GM06990 (cell line): ENCODE results near the gene IL27RA.
"Not testable (repeated sequence)": the region's sequence is repeated elsewhere in the genome, so short reads cannot be mapped to it uniquely, and the experiment has no call there.

Experiments used
- DNase-seq: peaks from one replicate; pipeline ENCODE4 v3.0.0-alpha.2; 2011; ENCODE audit not compliant: insufficient read length; ENCODE audit errors: extremely low read depth
- H3K27me3 ChIP-seq: replicated peaks from 2 replicates; pipeline ENCODE4 v1.6.0; 2011; ENCODE audit warnings: low read length; ENCODE audit not compliant: control insufficient read depth, insufficient read depth
- H3K36me3 ChIP-seq: 2 replicates; pipeline ENCODE4 v1.5.1; 2011; ENCODE audit warnings: low read length; ENCODE audit not compliant: control insufficient read depth, insufficient read depth
- H3K4me3 ChIP-seq: replicated peaks from 2 replicates; pipeline ENCODE4 v1.5.1; 2011; ENCODE audit warnings: low read depth, mild to moderate bottlenecking, control low read depth, low read length
- CTCF ChIP-seq: IDR thresholded peaks from 2 replicates; pipeline ENCODE4 v1.5.1; 2011; ENCODE audit warnings: low read length, control low read depth, mild to moderate bottlenecking, inconsistent platforms; ENCODE audit not compliant: insufficient read depth, poor library complexity, severe bottlenecking

Gene IL27RA

DNA sequence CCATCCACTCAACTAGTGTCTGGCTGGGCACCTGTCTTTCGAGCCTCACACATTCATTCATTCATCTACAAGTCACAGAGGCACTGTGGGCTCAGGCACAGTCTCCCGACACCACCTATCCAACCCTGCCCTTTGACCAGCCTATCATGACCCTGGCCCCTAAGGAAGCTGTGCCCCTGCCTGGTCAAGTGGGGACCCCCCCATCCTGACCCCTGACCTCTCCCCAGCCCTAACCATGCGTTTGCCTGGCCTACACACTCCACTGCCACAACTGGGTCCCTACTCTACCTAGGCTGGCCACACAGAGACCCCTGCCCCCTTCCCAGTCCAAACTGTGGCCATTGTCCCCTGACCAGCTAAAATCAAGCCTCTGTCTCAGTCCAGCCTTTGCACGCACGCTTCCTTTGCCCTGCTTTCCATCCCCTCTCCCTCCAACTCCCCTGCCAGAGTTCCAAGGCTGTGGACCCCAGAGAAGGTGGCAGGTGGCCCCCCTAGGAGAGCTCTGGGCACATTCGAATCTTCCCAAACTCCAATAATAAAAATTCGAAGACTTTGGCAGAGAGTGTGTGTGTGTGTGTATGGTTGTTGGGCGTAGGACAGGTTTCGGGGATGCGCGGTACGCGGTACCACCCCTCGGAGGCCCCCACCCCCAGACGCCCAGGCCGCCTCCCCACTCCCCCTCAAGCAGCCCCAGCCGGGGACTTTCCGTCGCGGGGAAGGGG, 404 bp upstream of the IL27RA start:
- Histone ChIP-seq H3K36me3 (no peaks in the 10 kb centered on the region; the same call in 1 of the 2 replicates), H3K27me3 (no peaks in the 10 kb centered on the region), H3K4me3 (peak overlapping the region; percentile 83)
- no peak for TF ChIP-seq CTCF
- DNase-seq = no peak

GRCh38 chr19:14033946-14034345, 2.4 kb downstream of the IL27RA start:
- no peak overlapping the region for H3K4me3 ChIP-seq
- no peak for TF ChIP-seq CTCF
- H3K27me3 ChIP-seq = no peaks in the 10 kb centered on the region
- H3K36me3 ChIP-seq = no peaks in the 10 kb centered on the region; the same call in 1 of the 2 replicates
- DNase-seq = no peak

DNA sequence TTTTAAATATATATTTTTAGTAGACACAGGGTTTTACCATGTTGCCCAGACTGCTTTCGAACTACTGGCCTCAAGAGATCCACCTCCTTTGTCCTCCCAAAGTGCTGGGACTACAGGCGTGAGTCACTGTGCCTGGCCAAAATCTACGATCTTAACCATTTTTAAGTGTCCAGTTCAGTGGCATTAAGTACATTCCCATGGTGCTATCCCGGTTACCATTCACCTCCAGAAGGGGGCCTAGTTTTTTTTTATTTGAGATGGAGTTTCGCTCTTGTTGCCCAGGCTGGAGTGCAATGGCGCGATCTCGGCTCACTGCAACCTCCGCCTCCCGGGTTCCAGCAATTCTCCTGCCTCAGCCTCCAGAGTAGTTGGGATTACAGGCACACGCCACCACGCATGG, 3.6 kb downstream of the IL27RA start:
- not testable (repeated sequence) for H3K4me3 ChIP-seq, DNase-seq, H3K27me3 ChIP-seq, H3K36me3 ChIP-seq

- Histone ChIP-seq H3K4me3 (no peak overlapping the region), H3K27me3 (no peaks in the 10 kb centered on the region), H3K36me3 (no peaks in the 10 kb centered on the region; the same call in none of the 2 replicates)
- no peak for TF ChIP-seq CTCF
- DNase-seq = no peak
Observed at GRCh38 chr19:14035706-14036105, 4.1 kb downstream of the IL27RA start.

DNA sequence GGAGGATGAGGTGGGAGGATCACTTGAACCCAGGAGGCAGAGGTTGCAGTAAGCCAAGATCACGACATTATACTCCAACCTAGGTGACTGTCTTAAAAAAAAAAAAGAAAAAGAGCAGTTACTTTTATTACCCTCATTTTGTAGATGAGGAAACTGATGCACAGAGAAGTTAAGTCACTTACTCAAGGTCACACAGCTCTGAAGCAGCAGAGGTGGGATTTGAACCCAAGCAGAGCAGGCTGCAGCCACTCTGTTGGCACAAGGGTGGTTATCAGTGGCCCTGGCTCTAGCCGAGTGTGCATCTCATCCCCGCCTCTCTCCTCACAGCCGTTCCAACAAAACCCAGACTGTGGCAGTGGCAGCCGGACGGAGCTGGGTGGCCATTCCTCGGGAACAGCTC, 7.6 kb downstream of the IL27RA start:
- Histone ChIP-seq H3K36me3 (peaks cover 4% of the 10 kb centered on the region), H3K4me3 (no peak overlapping the region), H3K27me3 (no peaks in the 10 kb centered on the region)
- DNase-seq = no peak
- no peak for TF ChIP-seq CTCF

GRCh38 chr19:14042659-14043608, 11.4 kb downstream of the IL27RA start:
- DNase-seq, H3K4me3 ChIP-seq, H3K36me3 ChIP-seq, H3K27me3 ChIP-seq: not testable (repeated sequence)
- peak; percentile 50 for TF ChIP-seq CTCF

DNA sequence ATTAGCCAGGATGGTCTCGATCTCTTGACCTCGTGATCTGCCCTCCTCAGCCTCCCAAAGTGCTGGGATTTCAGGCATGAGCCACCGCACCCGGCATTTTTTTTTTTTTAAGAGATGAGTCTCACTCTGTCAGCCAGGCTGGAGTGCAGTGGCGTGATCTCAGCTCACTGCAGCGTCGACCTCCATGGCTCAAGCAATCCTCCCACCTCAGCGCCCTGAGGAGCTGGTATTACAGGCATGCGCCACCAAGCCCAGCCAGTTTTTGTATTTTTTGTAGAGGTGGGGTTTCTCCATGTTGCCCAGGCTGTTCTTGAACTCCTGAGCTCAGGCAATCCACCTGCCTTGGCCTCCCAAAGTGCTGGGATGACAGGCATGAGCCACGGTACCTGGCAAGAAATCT, 16.3 kb downstream of the IL27RA start:
- H3K36me3 ChIP-seq = peaks cover 25% of the 10 kb centered on the region
- DNase-seq, H3K4me3 ChIP-seq, H3K27me3 ChIP-seq: not testable (repeated sequence)
